SK-N-SH (cell line): Measurements from ENCODE around the gene PCDHGB1. TPM values are rescaled to one million over a fixed set of nuclear protein-coding genes. Genes with fewer than 3 reads are reported as not detected.
A peak's percentile ranks its signal among the peaks of the same experiment; 100 is the strongest.
"Not testable (repeated sequence)": the region's sequence is repeated elsewhere in the genome, so short reads cannot be mapped to it uniquely, and the experiment has no call there.

Source experiments
- CTCF ChIA-PET: fragments of 300-600, 350-600 bp; formaldehyde crosslinking; extraction: SDS; loops from one replicate; lab custom pipeline; 2021; lab: Yijun Ruan, JAX
- POLR2A ChIA-PET: fragments of 350-600 bp; sonication (Branson Sonifier 250); formaldehyde crosslinking; extraction: SDS; loops from one replicate; lab custom pipeline; 2020; ENCODE audit warnings: antibody characterized with exemption, inconsistent platforms; lab: Yijun Ruan, JAX
- DNase-seq: peaks from one replicate; pipeline ENCODE4 v3.0.0; 2012
- H2AFZ ChIP-seq: fragments of 200-600 bp; sonication (generic); 2 replicates; pipeline ENCODE4 v1.8.1; 2016; ENCODE audit warnings: antibody characterized with exemption, mild to moderate bottlenecking, low read depth
- H3F3A ChIP-seq: fragments of 200-600 bp; sonication (generic); replicated peaks from 2 replicates; pipeline ENCODE3; 2016; ENCODE audit warnings: antibody characterized with exemption, mild to moderate bottlenecking; ENCODE audit not compliant: insufficient read depth
- H3K27ac ChIP-seq, 2 experiments: fragments of 200-500 bp in 1 of 2; fragments of 200-600 bp in 1 of 2; sonication (Bioruptor generic) in 1 of 2; sonication (generic), shearing (Covaris generic) in 1 of 2; 2 replicates each; pipeline versions ENCODE4 v1.5.1 to v1.6.1; 2014 to 2016; ENCODE audit warnings: low read depth in 2 of 2, inconsistent platforms in 1 of 2, low read length in 1 of 2, mild to moderate bottlenecking in 1 of 2, mixed read lengths in 1 of 2
- H3K27me3 ChIP-seq: fragments of 200-600 bp; sonication (generic), shearing (Covaris generic); 2 replicates; pipeline ENCODE4 v1.6.1; 2016; ENCODE audit warnings: mixed run types; ENCODE audit not compliant: insufficient read depth
- H3K36me3 ChIP-seq, 2 experiments: fragments of 200-500 bp in 1 of 2; fragments of 200-600 bp in 1 of 2; sonication (Bioruptor generic) in 1 of 2; sonication (generic) in 1 of 2; replicated peaks in 1 of 2; 2 replicates each; pipeline versions ENCODE3 to v1.5.1; 2014 to 2016; ENCODE audit warnings: low read length in 1 of 2, mild to moderate bottlenecking in 1 of 2; ENCODE audit not compliant: insufficient read depth in 2 of 2, control insufficient read depth in 1 of 2
- H3K4me1 ChIP-seq, 2 experiments: fragments of 200-500 bp in 1 of 2; fragments of 200-600 bp in 1 of 2; sonication (Bioruptor generic) in 1 of 2; sonication (generic), shearing (Covaris generic) in 1 of 2; 2 replicates each; pipeline versions ENCODE4 v1.5.1 to v1.6.1; 2014 to 2016; ENCODE audit warnings: low read depth in 1 of 2, low read length in 1 of 2, mixed run types in 1 of 2; ENCODE audit not compliant: insufficient read depth in 2 of 2, control insufficient read depth in 1 of 2
- H3K4me2 ChIP-seq: fragments of 200-600 bp; sonication (generic), shearing (Covaris generic); 2 replicates; pipeline ENCODE4 v1.6.1; 2017; ENCODE audit warnings: mixed run types
- H3K4me3 ChIP-seq, 2 experiments: fragments of 200-500 bp in 1 of 2; fragments of 200-600 bp in 1 of 2; sonication (Bioruptor generic) in 1 of 2; sonication (generic), shearing (Covaris generic) in 1 of 2; 2 replicates each; pipeline versions ENCODE4 v1.5.1 to v1.8.1; 2014 to 2016; ENCODE audit warnings: low read depth in 2 of 2, inconsistent platforms in 1 of 2, low read length in 1 of 2, mild to moderate bottlenecking in 1 of 2, mixed read lengths in 1 of 2, moderate library complexity in 1 of 2
- H3K79me2 ChIP-seq: fragments of 200-600 bp; sonication (generic); 2 replicates; pipeline ENCODE4 v1.8.1; 2017; ENCODE audit warnings: mild to moderate bottlenecking; ENCODE audit not compliant: insufficient read depth
- H3K9ac ChIP-seq: fragments of 200-600 bp; sonication (generic); 2 replicates; pipeline ENCODE4 v1.6.1; 2017; ENCODE audit warnings: mixed run types
- H3K9me2 ChIP-seq: fragments of 200-600 bp; sonication (generic); 2 replicates; pipeline ENCODE4 v1.6.1; 2017; ENCODE audit warnings: mixed run types
- H3K9me3 ChIP-seq: fragments of 200-600 bp; sonication (generic); 2 replicates; pipeline ENCODE4 v1.6.1; 2017; ENCODE audit warnings: mixed run types, mild to moderate bottlenecking, moderate library complexity
- H4K20me1 ChIP-seq: fragments of 200-600 bp; sonication (generic); 2 replicates; pipeline ENCODE4 v1.6.1; 2017; ENCODE audit warnings: mild to moderate bottlenecking, mixed run types; ENCODE audit not compliant: insufficient read depth
- ELF1 ChIP-seq: IDR thresholded peaks from 2 replicates; pipeline ENCODE4 v1.4.0; 2012
- FOSL2 ChIP-seq: IDR thresholded peaks from 2 replicates; pipeline ENCODE4 v1.4.0; 2012; ENCODE audit warnings: low read depth, mild to moderate bottlenecking, moderate library complexity, borderline replicate concordance
- FOXJ3 ChIP-seq: sonication (generic); formaldehyde crosslinking; IDR thresholded peaks from 2 replicates; pipeline ENCODE4 v1.5.1; 2020; ENCODE audit warnings: mild to moderate bottlenecking, missing genetic modification reagents
- TEAD4 ChIP-seq: IDR thresholded peaks from 2 replicates; pipeline ENCODE4 v1.4.0; 2012; ENCODE audit warnings: mild to moderate bottlenecking, borderline replicate concordance; ENCODE audit not compliant: insufficient read depth
- WGBS: methylation state at CpG from one replicate; pipeline ENCODE4 v1.1.6; 2017; ENCODE audit warnings: low lambda C conversion rate; 5-methylcytosine and 5-hydroxymethylcytosine counted together
- polyA plus RNA-seq, 3 experiments: library from polyadenylated mRNA; depleted of rRNA; stranded (reverse); fragments of >200 nt; gene quantifications; 2 replicates each; pipeline ENCODE4 v1.2.3, GENCODE V29; 2012
- TF ChIP-seq, protein P1 (sequence below): IDR thresholded peaks from 2 replicates; pipeline ENCODE4 v1.6.1; 2012; ENCODE audit warnings: mild to moderate bottlenecking, low read depth, low read length, moderate library complexity
- TF ChIP-seq, protein P2 (sequence below): fragments of 200-600 bp; sonication (generic); IDR thresholded peaks from 2 replicates; pipeline ENCODE4 v1.6.1; 2017; ENCODE audit warnings: antibody characterized with exemption, mild to moderate bottlenecking, moderate library complexity

PCDHGB1 gene
- polyA plus RNA-seq, 1 of the 3 experiments (the other 2 are of a cell fraction) = 0.77 TPM

DNA sequence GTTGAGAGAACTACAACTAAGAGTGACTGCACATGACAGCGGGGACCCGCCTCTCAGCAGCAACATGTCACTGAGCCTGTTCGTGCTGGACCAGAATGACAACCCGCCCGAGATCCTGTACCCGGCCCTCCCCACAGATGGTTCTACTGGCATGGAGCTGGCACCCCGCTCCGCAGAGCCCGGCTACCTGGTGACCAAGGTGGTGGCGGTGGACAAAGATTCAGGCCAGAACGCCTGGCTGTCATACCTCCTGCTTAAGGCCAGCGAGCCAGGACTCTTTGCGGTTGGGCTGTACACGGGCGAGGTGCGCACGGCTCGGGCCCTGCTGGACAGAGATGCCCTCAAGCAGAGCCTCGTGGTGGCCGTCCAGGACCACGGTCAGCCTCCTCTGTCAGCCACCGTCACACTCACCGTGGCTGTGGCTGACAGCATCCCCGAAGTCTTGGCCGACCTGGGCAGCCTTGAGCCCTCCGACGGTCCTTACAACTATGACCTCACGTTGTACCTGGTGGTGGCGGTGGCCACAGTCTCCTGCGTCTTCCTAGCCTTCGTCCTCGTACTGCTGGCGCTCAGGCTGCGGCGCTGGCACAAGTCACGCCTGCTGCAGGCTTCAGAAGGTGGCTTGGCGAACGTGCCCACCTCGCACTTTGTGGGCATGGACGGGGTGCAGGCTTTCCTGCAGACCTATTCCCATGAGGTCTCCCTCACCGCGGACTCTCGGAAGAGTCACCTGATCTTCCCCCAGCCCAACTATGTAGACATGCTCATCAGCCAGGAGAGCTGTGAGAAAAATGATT is 34.8 kb downstream of the PCDHGB1 start (continued):
- TF ChIP-seq, protein P1, sequence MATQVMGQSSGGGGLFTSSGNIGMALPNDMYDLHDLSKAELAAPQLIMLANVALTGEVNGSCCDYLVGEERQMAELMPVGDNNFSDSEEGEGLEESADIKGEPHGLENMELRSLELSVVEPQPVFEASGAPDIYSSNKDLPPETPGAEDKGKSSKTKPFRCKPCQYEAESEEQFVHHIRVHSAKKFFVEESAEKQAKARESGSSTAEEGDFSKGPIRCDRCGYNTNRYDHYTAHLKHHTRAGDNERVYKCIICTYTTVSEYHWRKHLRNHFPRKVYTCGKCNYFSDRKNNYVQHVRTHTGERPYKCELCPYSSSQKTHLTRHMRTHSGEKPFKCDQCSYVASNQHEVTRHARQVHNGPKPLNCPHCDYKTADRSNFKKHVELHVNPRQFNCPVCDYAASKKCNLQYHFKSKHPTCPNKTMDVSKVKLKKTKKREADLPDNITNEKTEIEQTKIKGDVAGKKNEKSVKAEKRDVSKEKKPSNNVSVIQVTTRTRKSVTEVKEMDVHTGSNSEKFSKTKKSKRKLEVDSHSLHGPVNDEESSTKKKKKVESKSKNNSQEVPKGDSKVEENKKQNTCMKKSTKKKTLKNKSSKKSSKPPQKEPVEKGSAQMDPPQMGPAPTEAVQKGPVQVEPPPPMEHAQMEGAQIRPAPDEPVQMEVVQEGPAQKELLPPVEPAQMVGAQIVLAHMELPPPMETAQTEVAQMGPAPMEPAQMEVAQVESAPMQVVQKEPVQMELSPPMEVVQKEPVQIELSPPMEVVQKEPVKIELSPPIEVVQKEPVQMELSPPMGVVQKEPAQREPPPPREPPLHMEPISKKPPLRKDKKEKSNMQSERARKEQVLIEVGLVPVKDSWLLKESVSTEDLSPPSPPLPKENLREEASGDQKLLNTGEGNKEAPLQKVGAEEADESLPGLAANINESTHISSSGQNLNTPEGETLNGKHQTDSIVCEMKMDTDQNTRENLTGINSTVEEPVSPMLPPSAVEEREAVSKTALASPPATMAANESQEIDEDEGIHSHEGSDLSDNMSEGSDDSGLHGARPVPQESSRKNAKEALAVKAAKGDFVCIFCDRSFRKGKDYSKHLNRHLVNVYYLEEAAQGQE = no peak
- TF ChIP-seq FOSL2 (no peak), ELF1 (no peak), FOXJ3 (no peak), TEAD4 (no peak)

DNA sequence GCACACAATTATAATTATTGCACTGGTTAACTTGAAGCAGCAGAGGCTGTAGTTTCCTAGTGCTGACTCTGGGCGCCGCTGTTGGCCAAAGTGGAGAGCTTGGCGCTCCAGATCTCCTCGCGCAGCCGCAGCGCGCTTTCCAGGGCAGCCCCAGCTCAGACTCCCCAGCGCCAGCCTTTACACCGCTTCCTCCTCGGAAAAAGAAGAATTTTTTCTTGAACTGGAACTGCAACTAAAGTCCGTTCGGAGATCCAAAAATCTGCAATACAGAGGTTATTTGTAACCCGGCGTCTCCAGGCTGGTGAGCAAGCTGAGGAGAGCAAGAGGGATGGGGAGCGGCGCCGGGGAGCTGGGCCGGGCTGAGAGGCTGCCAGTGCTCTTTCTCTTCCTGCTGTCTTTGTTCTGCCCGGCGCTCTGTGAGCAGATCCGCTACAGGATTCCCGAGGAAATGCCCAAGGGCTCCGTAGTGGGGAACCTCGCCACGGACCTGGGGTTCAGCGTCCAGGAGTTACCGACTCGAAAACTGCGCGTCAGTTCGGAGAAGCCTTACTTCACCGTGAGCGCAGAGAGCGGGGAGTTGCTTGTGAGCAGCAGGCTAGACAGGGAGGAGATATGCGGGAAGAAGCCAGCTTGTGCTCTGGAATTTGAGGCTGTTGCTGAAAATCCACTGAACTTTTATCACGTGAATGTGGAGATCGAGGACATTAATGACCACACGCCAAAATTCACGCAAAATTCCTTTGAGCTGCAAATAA is 37.8 kb downstream of the PCDHGB1 start, which contains the start of gene PCDHGB4:
TSS of gene PCDHGB4 (plus strand) at position 142 of the 755 bp plus-strand sequence. CDS start at position 329, 187 bp downstream.
- DNase-seq, H3K9me3 ChIP-seq, H3K27me3 ChIP-seq, H2AFZ ChIP-seq, H3K9me2 ChIP-seq, H3K4me3 ChIP-seq, H3K27ac ChIP-seq, H4K20me1 ChIP-seq, H3K4me1 ChIP-seq, POLR2A ChIA-PET, H3F3A ChIP-seq, H3K4me2 ChIP-seq, H3K9ac ChIP-seq, H3K79me2 ChIP-seq: not testable (repeated sequence)
- peaks cover 0 to 13% of the 10 kb centered on the region in 2 experiments for H3K36me3 ChIP-seq
- CTCF ChIA-PET = interaction anchor here (2.0 kb wide), 1 partner anchor 170 kb away, joined by 5 read pairs; no protein-coding TSS in a partner anchor
- WGBS = 80% methylated on average over 21 of the region's 40 CpGs
- TF ChIP-seq, protein P2, sequence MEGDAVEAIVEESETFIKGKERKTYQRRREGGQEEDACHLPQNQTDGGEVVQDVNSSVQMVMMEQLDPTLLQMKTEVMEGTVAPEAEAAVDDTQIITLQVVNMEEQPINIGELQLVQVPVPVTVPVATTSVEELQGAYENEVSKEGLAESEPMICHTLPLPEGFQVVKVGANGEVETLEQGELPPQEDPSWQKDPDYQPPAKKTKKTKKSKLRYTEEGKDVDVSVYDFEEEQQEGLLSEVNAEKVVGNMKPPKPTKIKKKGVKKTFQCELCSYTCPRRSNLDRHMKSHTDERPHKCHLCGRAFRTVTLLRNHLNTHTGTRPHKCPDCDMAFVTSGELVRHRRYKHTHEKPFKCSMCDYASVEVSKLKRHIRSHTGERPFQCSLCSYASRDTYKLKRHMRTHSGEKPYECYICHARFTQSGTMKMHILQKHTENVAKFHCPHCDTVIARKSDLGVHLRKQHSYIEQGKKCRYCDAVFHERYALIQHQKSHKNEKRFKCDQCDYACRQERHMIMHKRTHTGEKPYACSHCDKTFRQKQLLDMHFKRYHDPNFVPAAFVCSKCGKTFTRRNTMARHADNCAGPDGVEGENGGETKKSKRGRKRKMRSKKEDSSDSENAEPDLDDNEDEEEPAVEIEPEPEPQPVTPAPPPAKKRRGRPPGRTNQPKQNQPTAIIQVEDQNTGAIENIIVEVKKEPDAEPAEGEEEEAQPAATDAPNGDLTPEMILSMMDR = peak; percentile 8; the same call in 1 of the 2 replicates
